Tibial nerve (tissue), 4 donors: ENCODE results near the gene PSTPIP1.

Experiments
- EP300 ChIP-seq, 2 donors: sonication (generic); formaldehyde crosslinking; IDR thresholded peaks; one replicate each; pipeline ENCODE4 v1.6.1; 2017; ENCODE audit warnings: antibody characterized with exemption in 2 of 2, mild to moderate bottlenecking in 1 of 2
- POLR2A ChIP-seq, 2 donors: fragments of 450-650 bp; IDR thresholded peaks; one replicate each; pipeline ENCODE4 v1.6.1; 2017; ENCODE audit warnings: antibody characterized with exemption in 2 of 2, mild to moderate bottlenecking in 2 of 2, moderate library complexity in 2 of 2
- TF ChIP-seq, protein P1 (sequence below), 5 experiments: fragments of 200-600 bp in 3 of 5; fragments of 450-650 bp in 2 of 5; sonication (generic) in 3 of 5; IDR thresholded peaks; one replicate each; pipeline ENCODE4 v1.5.1; 2016 to 2019; ENCODE audit warnings: antibody characterized with exemption in 5 of 5, mild to moderate bottlenecking in 3 of 5, moderate library complexity in 2 of 5

GRCh38 chr15:77027697-77028450 is 32.9 kb downstream of the PSTPIP1 start:
- TF ChIP-seq, protein P1, sequence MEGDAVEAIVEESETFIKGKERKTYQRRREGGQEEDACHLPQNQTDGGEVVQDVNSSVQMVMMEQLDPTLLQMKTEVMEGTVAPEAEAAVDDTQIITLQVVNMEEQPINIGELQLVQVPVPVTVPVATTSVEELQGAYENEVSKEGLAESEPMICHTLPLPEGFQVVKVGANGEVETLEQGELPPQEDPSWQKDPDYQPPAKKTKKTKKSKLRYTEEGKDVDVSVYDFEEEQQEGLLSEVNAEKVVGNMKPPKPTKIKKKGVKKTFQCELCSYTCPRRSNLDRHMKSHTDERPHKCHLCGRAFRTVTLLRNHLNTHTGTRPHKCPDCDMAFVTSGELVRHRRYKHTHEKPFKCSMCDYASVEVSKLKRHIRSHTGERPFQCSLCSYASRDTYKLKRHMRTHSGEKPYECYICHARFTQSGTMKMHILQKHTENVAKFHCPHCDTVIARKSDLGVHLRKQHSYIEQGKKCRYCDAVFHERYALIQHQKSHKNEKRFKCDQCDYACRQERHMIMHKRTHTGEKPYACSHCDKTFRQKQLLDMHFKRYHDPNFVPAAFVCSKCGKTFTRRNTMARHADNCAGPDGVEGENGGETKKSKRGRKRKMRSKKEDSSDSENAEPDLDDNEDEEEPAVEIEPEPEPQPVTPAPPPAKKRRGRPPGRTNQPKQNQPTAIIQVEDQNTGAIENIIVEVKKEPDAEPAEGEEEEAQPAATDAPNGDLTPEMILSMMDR (IDR thresholded peaks at IDR 0.05), result no peak
- TF ChIP-seq POLR2A (IDR thresholded peaks at IDR 0.05) (no peak), EP300 (IDR thresholded peaks at IDR 0.05) (no peak)
